DOHH2 (cell line): ENCODE measurements around the gene IL17RA.

Experiments
- H3F3A ChIP-seq: fragments of 200-600 bp; sonication (generic), shearing (Covaris generic); 2 replicates; pipeline ENCODE4 v1.6.0; 2016; ENCODE audit warnings: antibody characterized with exemption, mild to moderate bottlenecking; ENCODE audit not compliant: control insufficient read depth, insufficient read depth
- H3K27ac ChIP-seq: fragments of 200-600 bp; sonication (generic); 2 replicates; pipeline ENCODE4 v1.5.1; 2014; ENCODE audit warnings: low read depth, mild to moderate bottlenecking, low read length, moderate library complexity
- H3K27me3 ChIP-seq: fragments of 200-600 bp; sonication (generic); 2 replicates; pipeline ENCODE4 v1.6.1; 2014; ENCODE audit warnings: mild to moderate bottlenecking, low read length, mixed read lengths; ENCODE audit not compliant: control insufficient read depth
- H3K36me3 ChIP-seq: fragments of 200-600 bp; sonication (generic); 2 replicates; pipeline ENCODE4 v1.6.1; 2014; ENCODE audit warnings: mild to moderate bottlenecking, low read length, moderate library complexity, mixed read lengths; ENCODE audit not compliant: control insufficient read depth
- H3K4me1 ChIP-seq: fragments of 200-600 bp; sonication (generic); 2 replicates; pipeline ENCODE4 v1.6.1; 2014; ENCODE audit warnings: mild to moderate bottlenecking, low read length, mixed read lengths; ENCODE audit not compliant: control insufficient read depth
- H3K4me2 ChIP-seq: fragments of 200-600 bp; sonication (generic); 2 replicates; pipeline ENCODE4 v1.6.0; 2014; ENCODE audit warnings: mild to moderate bottlenecking, low read length, moderate library complexity
- H3K4me3 ChIP-seq: fragments of 200-600 bp; sonication (generic); 2 replicates; pipeline ENCODE4 v1.5.1; 2014; ENCODE audit warnings: mild to moderate bottlenecking, low read length, mixed read lengths
- H3K79me2 ChIP-seq: fragments of 200-600 bp; sonication (generic); 2 replicates; pipeline ENCODE4 v1.6.1; 2014; ENCODE audit warnings: mild to moderate bottlenecking, low read length, mixed read lengths; ENCODE audit not compliant: control insufficient read depth
- H3K9me2 ChIP-seq: fragments of 200-600 bp; sonication (generic); replicated peaks from 2 replicates; pipeline ENCODE4 v1.6.1; 2014; ENCODE audit warnings: mild to moderate bottlenecking, low read length, mixed read lengths; ENCODE audit not compliant: control insufficient read depth
- H3K9me3 ChIP-seq: fragments of 200-600 bp; sonication (generic); 2 replicates; pipeline ENCODE4 v1.6.1; 2014; ENCODE audit warnings: antibody characterized with exemption, low read length, mixed read lengths; ENCODE audit not compliant: control insufficient read depth, insufficient read depth
- H4K20me1 ChIP-seq: fragments of 200-600 bp; sonication (generic); 2 replicates; pipeline ENCODE4 v1.6.0; 2014; ENCODE audit warnings: low read depth, mild to moderate bottlenecking, antibody characterized with exemption, low read length, moderate library complexity; ENCODE audit not compliant: control insufficient read depth, insufficient read depth
- CTCF ChIP-seq: fragments of 200-600 bp; sonication (generic); IDR thresholded peaks from one replicate; pipeline ENCODE4 v1.5.1; 2014; ENCODE audit warnings: antibody characterized with exemption, mild to moderate bottlenecking, low read depth, low read length; ENCODE audit not compliant: poor library complexity, severe bottlenecking
- EZH2phosphoT487 ChIP-seq: fragments of 200-600 bp; sonication (generic); IDR thresholded peaks from 2 replicates; pipeline ENCODE4 v1.6.1; 2017; ENCODE audit warnings: borderline replicate concordance, mild to moderate bottlenecking, antibody characterized with exemption, low read length, moderate library complexity, mixed read lengths

The IL17RA gene

GRCh38 chr22:17105143-17106129, 20.6 kb downstream of the IL17RA start:
- H3K27me3 ChIP-seq: no peaks in the 10 kb centered on the region
- H4K20me1 ChIP-seq: no peaks in the 10 kb centered on the region
- H3K9me3 ChIP-seq: no peaks in the 10 kb centered on the region
- H3K9me2 ChIP-seq: no peaks in the 10 kb centered on the region
- no peak overlapping the region for H3K4me3 ChIP-seq
- peaks cover 44% of the 10 kb centered on the region for H3K36me3 ChIP-seq
- H3F3A ChIP-seq: no peaks in the 10 kb centered on the region
- no peaks in the 10 kb centered on the region for H3K79me2 ChIP-seq
- no peak overlapping the region for H3K4me2 ChIP-seq
- peaks cover 11% of the 10 kb centered on the region for H3K4me1 ChIP-seq
- H3K27ac ChIP-seq: no peak overlapping the region
- TF ChIP-seq EZH2phosphoT487 (no peak), CTCF (no peak)

- Histone ChIP-seq H3K4me3 (no peak overlapping the region), H3K27me3 (no peaks in the 10 kb centered on the region), H3F3A (no peaks in the 10 kb centered on the region), H3K4me2 (no peak overlapping the region), H3K9me2 (no peaks in the 10 kb centered on the region), H3K27ac (no peak overlapping the region), H4K20me1 (no peaks in the 10 kb centered on the region), H3K79me2 (no peaks in the 10 kb centered on the region), H3K36me3 (peaks cover 36% of the 10 kb centered on the region), H3K4me1 (peaks cover 11% of the 10 kb centered on the region), H3K9me3 (no peaks in the 10 kb centered on the region)
- TF ChIP-seq CTCF (no peak), EZH2phosphoT487 (no peak)
Observed at GRCh38 chr22:17106161-17106784, 21.5 kb downstream of the IL17RA start.

DNA sequence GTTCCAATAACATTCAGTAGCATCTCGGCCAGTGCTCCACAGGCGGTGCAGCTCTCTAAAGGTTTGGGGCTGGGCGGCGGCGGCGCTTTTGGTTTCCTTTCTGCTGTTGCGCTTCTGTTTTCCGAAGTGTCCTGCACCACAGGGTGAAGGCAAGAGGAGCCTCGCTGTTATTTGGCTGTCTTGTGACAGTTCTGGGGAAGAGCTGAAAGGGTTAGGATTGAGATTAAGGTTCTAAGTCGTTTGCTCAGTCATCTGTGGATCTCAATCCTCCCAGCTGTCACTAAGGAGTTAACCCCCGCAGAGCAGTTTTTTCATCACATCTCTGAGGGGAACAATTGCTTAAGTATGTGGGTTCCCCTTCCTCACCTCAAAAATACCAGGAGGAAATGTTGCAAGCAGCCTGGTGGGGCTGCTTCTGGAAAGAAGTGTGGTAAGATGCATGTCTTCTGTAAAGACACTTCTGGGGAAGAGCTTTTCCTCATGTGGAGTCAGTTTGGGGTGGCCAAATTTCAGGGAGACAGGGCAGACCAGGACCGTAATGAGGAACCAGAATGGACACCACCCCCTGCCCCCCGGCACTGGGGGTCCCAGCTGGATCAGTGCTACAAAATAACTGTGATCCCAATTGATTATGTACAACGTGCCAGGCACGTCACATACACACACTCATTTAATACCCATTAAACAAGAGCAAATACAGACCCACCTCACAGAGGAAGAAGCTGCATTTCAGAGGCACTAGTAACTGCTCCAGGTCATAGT, 22.2 kb downstream of the IL17RA start:
- Histone ChIP-seq H3K27ac (no peak overlapping the region), H3K4me2 (no peak overlapping the region), H3K36me3 (peaks cover 29% of the 10 kb centered on the region), H3F3A (no peaks in the 10 kb centered on the region), H3K79me2 (no peaks in the 10 kb centered on the region), H3K9me2 (no peaks in the 10 kb centered on the region), H3K4me3 (no peak overlapping the region), H3K27me3 (no peaks in the 10 kb centered on the region), H4K20me1 (no peaks in the 10 kb centered on the region), H3K9me3 (no peaks in the 10 kb centered on the region), H3K4me1 (peaks cover 5% of the 10 kb centered on the region)
- TF ChIP-seq EZH2phosphoT487: no peak
